H1 (cell line): ENCODE data around the gene URM1. TPM values are rescaled to one million over a fixed set of nuclear protein-coding genes. Genes with fewer than 3 reads are reported as not detected.

ENCODE experiments used
- CTCF ChIA-PET: fragments of 300-600 bp; sonication (Branson Sonifier 250); formaldehyde crosslinking; loops from one replicate; lab custom pipeline; 2021; ENCODE audit not compliant: partially characterized antibody; lab: Charles Lee
- POLR2A ChIA-PET: fragments of 300-600 bp; sonication (Branson Sonifier 250); formaldehyde crosslinking; loops from one replicate; lab custom pipeline; 2021; ENCODE audit warnings: inconsistent platforms; ENCODE audit not compliant: partially characterized antibody; lab: Charles Lee
- DNase-seq, 2 experiments: peaks; one replicate each; pipeline versions ENCODE4 v3.0.0 to v3.0.0-alpha.2; 2010 to 2022; ENCODE audit warnings: low spot score in 2 of 2, low read depth in 1 of 2, mixed read lengths in 1 of 2
- FAIRE-seq: peaks from 2 replicates; lab custom pipeline; 2011; peaks lifted over from hg19 to GRCh38; lab: Jason Lieb, UNC
- H2AFZ ChIP-seq: 2 replicates; pipeline ENCODE4 v1.8.1; 2012; ENCODE audit warnings: low read length, inconsistent platforms
- H2AK5ac ChIP-seq: 2 replicates; pipeline ENCODE4 v1.6.1; 2013; ENCODE audit warnings: low read depth, low read length
- H2BK120ac ChIP-seq: replicated peaks from 2 replicates; pipeline ENCODE3; 2013; ENCODE audit warnings: low read depth, low read length, inconsistent platforms
- H2BK12ac ChIP-seq: 2 replicates; pipeline ENCODE4 v1.6.1; 2013; ENCODE audit warnings: low read depth, low read length
- H2BK15ac ChIP-seq: 2 replicates; pipeline ENCODE4 v1.6.1; 2013; ENCODE audit warnings: low read length
- H2BK20ac ChIP-seq: 2 replicates; pipeline ENCODE4 v1.6.1; 2013; ENCODE audit warnings: low read length
- H2BK5ac ChIP-seq: 2 replicates; pipeline ENCODE4 v1.6.1; 2013; ENCODE audit warnings: low read depth, low read length
- H3K14ac ChIP-seq: 2 replicates; pipeline ENCODE4 v1.6.1; 2013; ENCODE audit warnings: inconsistent platforms; ENCODE audit not compliant: insufficient read length
- H3K18ac ChIP-seq: 2 replicates; pipeline ENCODE4 v1.6.1; 2013; ENCODE audit warnings: low read length; ENCODE audit errors: extremely low read depth
- H3K23ac ChIP-seq: 2 replicates; pipeline ENCODE4 v1.6.1; 2013; ENCODE audit warnings: inconsistent platforms; ENCODE audit not compliant: insufficient read length
- H3K23me2 ChIP-seq: 2 replicates; pipeline ENCODE4 v1.6.1; 2013; ENCODE audit warnings: low read depth, low read length
- H3K27ac ChIP-seq: 2 replicates; pipeline ENCODE4 v1.6.1; 2011; ENCODE audit warnings: low read depth, low read length, inconsistent platforms
- H3K27me3 ChIP-seq, 4 experiments: replicated peaks in 1 of 4; 1 replicate in 1 of 4; 2 replicates in 3 of 4; pipeline versions ENCODE4 v1.6.1 to v1.8.1; 2011 to 2013; ENCODE audit warnings: low read length in 3 of 4, mild to moderate bottlenecking in 3 of 4, inconsistent platforms in 2 of 4, mixed read lengths in 2 of 4, moderate library complexity in 1 of 4; ENCODE audit not compliant: control insufficient read depth in 3 of 4, insufficient read depth in 3 of 4; ENCODE audit errors: extremely low read depth in 1 of 4
- H3K36me3 ChIP-seq, 4 experiments: 2 replicates each; pipeline versions ENCODE4 v1.6.1 to v1.8.1; 2011 to 2013; ENCODE audit warnings: mild to moderate bottlenecking in 4 of 4, low read length in 3 of 4, moderate library complexity in 2 of 4, control low read depth in 1 of 4, inconsistent platforms in 1 of 4; ENCODE audit not compliant: insufficient read depth in 4 of 4, control insufficient read depth in 2 of 4
- H3K4ac ChIP-seq: replicated peaks from 2 replicates; pipeline ENCODE3; 2013; ENCODE audit warnings: low read length, low read depth, mixed read lengths, inconsistent platforms; ENCODE audit not compliant: insufficient read length
- H3K4me1 ChIP-seq, 4 experiments: replicated peaks in 1 of 4; 1 replicate in 1 of 4; 2 replicates in 3 of 4; pipeline versions ENCODE4 v1.6.1 to v1.8.1; 2011 to 2013; ENCODE audit warnings: low read length in 3 of 4, inconsistent platforms in 2 of 4, mixed read lengths in 1 of 4; ENCODE audit not compliant: insufficient read depth in 4 of 4, control insufficient read depth in 3 of 4
- H3K4me2 ChIP-seq, 2 experiments: 2 replicates each; pipeline versions ENCODE4 v1.6.1 to v1.8.1; 2011 to 2013; ENCODE audit warnings: low read depth in 2 of 2, low read length in 2 of 2, control low read depth in 1 of 2, inconsistent platforms in 1 of 2, mild to moderate bottlenecking in 1 of 2; ENCODE audit not compliant: insufficient read depth in 1 of 2
- H3K4me3 ChIP-seq, 4 experiments: fragments of 200-600, 300-600 bp in 1 of 4; sonication (generic), shearing (Covaris generic), sonication (Bioruptor Twin) in 1 of 4; 2 replicates each; pipeline versions ENCODE4 v1.5.1 to v1.8.1; 2011 to 2016; ENCODE audit warnings: low read length in 4 of 4, low read depth in 3 of 4, control low read depth in 2 of 4, inconsistent platforms in 2 of 4, mild to moderate bottlenecking in 2 of 4, mixed read lengths in 1 of 4, moderate library complexity in 1 of 4; ENCODE audit not compliant: insufficient read depth in 2 of 4; ENCODE audit errors: extremely low read depth in 1 of 4
- H3K56ac ChIP-seq: replicated peaks from 2 replicates; pipeline ENCODE3; 2013; ENCODE audit warnings: low read depth, mild to moderate bottlenecking, mixed read lengths, low read length, inconsistent platforms; ENCODE audit not compliant: insufficient read length
- H3K79me1 ChIP-seq: 2 replicates; pipeline ENCODE4 v1.6.1; 2013; ENCODE audit warnings: low read depth, low read length, control low read depth
- H3K79me2 ChIP-seq, 2 experiments: 2 replicates each; pipeline versions ENCODE4 v1.6.1 to v1.8.1; 2012 to 2013; ENCODE audit warnings: low read length in 2 of 2, mild to moderate bottlenecking in 2 of 2, inconsistent platforms in 1 of 2; ENCODE audit not compliant: insufficient read depth in 2 of 2, control insufficient read depth in 1 of 2
- H3K9ac ChIP-seq, 4 experiments: replicated peaks in 1 of 4; 1 replicate in 1 of 4; 2 replicates in 3 of 4; pipeline versions ENCODE4 v1.6.1 to v1.8.1; 2011 to 2013; ENCODE audit warnings: low read depth in 3 of 4, low read length in 3 of 4, control low read depth in 2 of 4, mild to moderate bottlenecking in 2 of 4, moderate library complexity in 2 of 4, inconsistent platforms in 1 of 4; ENCODE audit errors: extremely low read depth in 1 of 4
- H3K9me3 ChIP-seq, 2 experiments: 2 replicates each; pipeline versions ENCODE4 v1.6.1 to v1.8.1; 2012 to 2013; ENCODE audit warnings: mild to moderate bottlenecking in 2 of 2, moderate library complexity in 2 of 2, control low read depth in 1 of 2, inconsistent platforms in 1 of 2, low read depth in 1 of 2, low read length in 1 of 2, mixed read lengths in 1 of 2; ENCODE audit not compliant: insufficient read depth in 2 of 2
- H4K20me1 ChIP-seq, 2 experiments: replicated peaks in 1 of 2; 2 replicates each; pipeline versions ENCODE3 to v1.8.1; 2011 to 2013; ENCODE audit warnings: inconsistent platforms in 2 of 2, low read length in 2 of 2, mild to moderate bottlenecking in 1 of 2; ENCODE audit not compliant: insufficient read depth in 2 of 2, control insufficient read depth in 1 of 2
- H4K5ac ChIP-seq: 2 replicates; pipeline ENCODE4 v1.6.1; 2013; ENCODE audit warnings: low read length, low read depth, mixed read lengths, inconsistent platforms; ENCODE audit not compliant: insufficient read length
- H4K8ac ChIP-seq: 2 replicates; pipeline ENCODE4 v1.8.0; 2013; ENCODE audit warnings: mild to moderate bottlenecking, moderate library complexity, low read length, inconsistent platforms; ENCODE audit not compliant: insufficient read depth; ENCODE audit errors: extremely low read depth
- H4K91ac ChIP-seq: replicated peaks from 2 replicates; pipeline ENCODE3; 2013; ENCODE audit warnings: low read length, mixed read lengths, inconsistent platforms; ENCODE audit not compliant: insufficient read length
- ASH2L ChIP-seq: fragments of 200-600, 300-600 bp; sonication (generic); IDR thresholded peaks from one replicate; pipeline ENCODE4 v1.7.1; 2017; ENCODE audit warnings: low read length
- BACH1 ChIP-seq: IDR thresholded peaks from 2 replicates; pipeline ENCODE4 v1.6.1; 2012; ENCODE audit warnings: low read length, improper control_type of control experiment
- BRCA1 ChIP-seq: IDR thresholded peaks from 2 replicates; pipeline ENCODE4 v1.6.1; 2012; ENCODE audit warnings: low read depth, low read length, improper control_type of control experiment
- KDM4A ChIP-seq: IDR thresholded peaks from one replicate; pipeline ENCODE4 v1.7.1; 2012; ENCODE audit warnings: low read depth, mild to moderate bottlenecking, moderate library complexity, low read length, inconsistent platforms; ENCODE audit not compliant: severe bottlenecking
- MAFK ChIP-seq: IDR thresholded peaks from 2 replicates; pipeline ENCODE4 v1.6.1; 2012; ENCODE audit warnings: low read depth, mild to moderate bottlenecking, improper control_type of control experiment, low read length
- NRF1 ChIP-seq: IDR thresholded peaks from 2 replicates; pipeline ENCODE4 v1.6.1; 2011; ENCODE audit warnings: mild to moderate bottlenecking, low read depth, low read length, improper control_type of control experiment
- POLR2A ChIP-seq, 2 experiments: IDR thresholded peaks; 1 replicate in 1 of 2; 2 replicates in 1 of 2; pipeline ENCODE4 v1.6.1; 2011; ENCODE audit warnings: low read depth in 2 of 2, low read length in 2 of 2, mild to moderate bottlenecking in 2 of 2; ENCODE audit errors: control extremely low read depth in 1 of 2
- RAD21 ChIP-seq, 2 experiments: IDR thresholded peaks in 1 of 2; conservative IDR thresholded peaks in 1 of 2; 2 replicates each; pipeline ENCODE4 v1.6.1; 2011; ENCODE audit warnings: low read depth in 2 of 2, low read length in 2 of 2, improper control_type of control experiment in 1 of 2, inconsistent platforms in 1 of 2, mild to moderate bottlenecking in 1 of 2, moderate library complexity in 1 of 2
- SAP30 ChIP-seq: fragments of 300-600 bp; sonication (generic); IDR thresholded peaks from 2 replicates; pipeline ENCODE4 v1.7.1; 2012; ENCODE audit warnings: low read length, moderate library complexity, mild to moderate bottlenecking, inconsistent platforms; ENCODE audit not compliant: insufficient read depth, insufficient replicate concordance
- SIN3A ChIP-seq, 2 experiments: IDR thresholded peaks in 1 of 2; conservative IDR thresholded peaks in 1 of 2; 2 replicates each; pipeline ENCODE4 v1.6.1; 2011 to 2012; ENCODE audit warnings: low read length in 2 of 2, improper control_type of control experiment in 1 of 2, low read depth in 1 of 2, mild to moderate bottlenecking in 1 of 2
- SUZ12 ChIP-seq: fragments of 200-600 bp; sonication (generic); IDR thresholded peaks from 2 replicates; pipeline ENCODE4 v1.6.1; 2012; ENCODE audit warnings: mild to moderate bottlenecking, inconsistent platforms, low read length, moderate library complexity, mixed read lengths
- YY1 ChIP-seq: IDR thresholded peaks from 2 replicates; pipeline ENCODE4 v1.6.1; 2011; ENCODE audit warnings: low read depth, mild to moderate bottlenecking, low read length
- WGBS, 2 experiments: shearing (Covaris generic) in 1 of 2; methylation state at CpG; one replicate each; pipeline versions ENCODE4 v1.1.6 to v1.1.7; 2013 to 2015; ENCODE audit warnings: low lambda C conversion rate in 2 of 2, mixed read lengths in 2 of 2, inconsistent platforms in 1 of 2, low coverage in 1 of 2, missing lambda C conversion rate in 1 of 2; ENCODE audit not compliant: insufficient replicate concordance in 2 of 2, insufficient coverage in 1 of 2, insufficient read length in 1 of 2; ENCODE audit errors: extremely low coverage in 1 of 2, missing lambda C conversion rate in 1 of 2; 5-methylcytosine and 5-hydroxymethylcytosine counted together
- polyA plus RNA-seq, 7 experiments: library from polyadenylated mRNA; depleted of rRNA in 3 of 7; stranded (reverse) in 5 of 7; unstranded in 2 of 7; fragments of >200 nt in 5 of 7; fragments of 200-250 nt in 2 of 7; gene quantifications; 1 replicate in 5 of 7; 2 replicates in 1 of 7; 4 replicates in 1 of 7; pipeline versions ENCODE4 v1.2.1 to v1.2.3, GENCODE V29; 2011 to 2013; ENCODE audit warnings: missing spikeins in 2 of 7, mixed read lengths in 2 of 7
- total RNA-seq: library from RNA; stranded (reverse); fragmentation: NEBNext Ultra II Directional; extraction: Animal tissue kit (Norgen Biotek cat#: 25700); gene quantifications from 2 replicates; pipeline ENCODE4 v1.2.1, GENCODE V29; 2021

Gene URM1
- total and polyA plus RNA-seq, 2 of the 8 experiments (the other 6 are each of a cell fraction or from before 2014, with no cell fraction given): 58.3 to 62.3 TPM

DNA sequence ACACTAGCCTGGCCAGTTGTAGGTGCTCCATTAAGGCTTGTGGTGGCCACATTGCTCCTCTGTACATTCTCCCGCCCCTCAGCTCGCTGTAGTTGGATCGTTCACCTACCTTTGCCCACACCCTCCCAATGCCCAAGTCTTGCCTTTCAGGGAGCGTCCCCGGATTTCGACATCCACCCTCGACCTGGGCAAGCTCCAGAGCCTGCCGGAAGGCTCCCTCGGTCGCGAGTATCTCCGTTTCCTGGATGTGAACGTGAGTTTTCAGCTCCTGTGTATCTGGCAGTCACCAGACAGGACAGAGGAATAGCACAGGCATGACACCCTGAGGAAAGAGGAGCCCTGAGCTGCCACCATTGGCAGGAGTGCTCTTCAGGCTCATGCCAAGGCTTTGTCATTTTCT, 45.5 kb upstream of the URM1 start:
- H3K9me3 ChIP-seq: no peaks in the 10 kb centered on the region
- H3K27me3 ChIP-seq: no peaks in the 10 kb centered on the region
- no peak overlapping the region for H3K4ac ChIP-seq
- H2BK120ac ChIP-seq: no peak overlapping the region
- no peak overlapping the region for H2BK12ac ChIP-seq
- peaks cover 0 to 11% (median 1%) of the 10 kb centered on the region in 4 experiments; a peak in 4 of 8 replicates for H3K36me3 ChIP-seq
- no peak overlapping the region for H4K5ac ChIP-seq
- peaks cover 0 to 25% of the 10 kb centered on the region in 2 experiments; a peak in 2 of 4 replicates for H3K79me2 ChIP-seq
- H2BK20ac ChIP-seq: no peak overlapping the region
- peak overlapping the region; percentile 38; the same call in 1 of the 2 replicates for H4K8ac ChIP-seq
- H2AK5ac ChIP-seq: no peak overlapping the region
- no peak overlapping the region for H2AFZ ChIP-seq
- ChIA-PET POLR2A (interaction anchor here (1.1 to 3.1 kb wide), 2 partner anchors 11 to 22 kb away, joined by 3 to 10 read pairs; no protein-coding TSS in a partner anchor), CTCF (interaction anchor here (1.1 to 2.9 kb wide), 9 partner anchors 10 to 142 kb away, joined by 3 to 12 read pairs (median 4); no protein-coding TSS in a partner anchor)
- no peak overlapping the region for H3K56ac ChIP-seq
- no peak overlapping the region for H3K14ac ChIP-seq
- no peaks in the 10 kb centered on the region; a peak in 3 of 7 replicates for H3K4me1 ChIP-seq
- no peak for DNase-seq
- peaks cover 7% of the 10 kb centered on the region for H3K23me2 ChIP-seq
- H3K4me3 ChIP-seq: no peak overlapping the region
- H4K20me1 ChIP-seq: peaks cover 1 to 3% of the 10 kb centered on the region in 2 experiments
- 97% methylated on average over 13 of the region's 13 CpGs; no CpG with 5 or more reads in 1 of the 2 experiments for WGBS, 2 experiments
- H3K27ac ChIP-seq: no peak overlapping the region
- no peak overlapping the region for H3K4me2 ChIP-seq
- H3K79me1 ChIP-seq: peaks cover 8% of the 10 kb centered on the region; the same call in 1 of the 2 replicates
- H3K9ac ChIP-seq: no peak overlapping the region
- no peak overlapping the region for H2BK15ac ChIP-seq
- TF ChIP-seq KDM4A (no peak), NRF1 (no peak), MAFK (no peak), SIN3A (conservative IDR thresholded peaks at IDR 0.05 in 1 of 2, IDR thresholded peaks at IDR 0.05 in 1 of 2; ENCODE audit: low read depth in 1 of 2, low read length in 2 of 2) (no peak), SUZ12 (no peak), YY1 (no peak), SAP30 (no peak), BACH1 (no peak), POLR2A (IDR thresholded peaks at IDR 0.05; ENCODE audit: control extremely low read depth in 1 of 2, low read depth in 2 of 2, low read length in 2 of 2) (no peak), BRCA1 (no peak), RAD21 (IDR thresholded peaks at IDR 0.05 in 1 of 2, conservative IDR thresholded peaks at IDR 0.05 in 1 of 2; ENCODE audit: low read depth in 2 of 2, low read length in 2 of 2) (no peak), ASH2L (no peak)
- FAIRE-seq: no peak
- no peak overlapping the region for H2BK5ac ChIP-seq
- no peak overlapping the region for H3K18ac ChIP-seq
- H4K91ac ChIP-seq: no peak overlapping the region
- H3K23ac ChIP-seq: no peak overlapping the region
